Activated CD4-positive, alpha-beta memory T cell treated with anti-CD3 and anti-CD28 coated beads for 36 hours (primary cell): ENCODE measurements around the gene FREM3. TPM values are rescaled to one million over a fixed set of nuclear protein-coding genes. Genes with fewer than 3 reads are reported as not detected.

Source experiments
- total RNA-seq, 2 experiments: library from RNA; stranded (reverse); gene quantifications; one replicate each; pipeline ENCODE4 v1.2.3, GENCODE V29; 2021

The FREM3 gene
- total RNA-seq, 2 experiments from 2014 or later, result not detected

Other genes with a start within 250 kb of the FREM3 start
- 10 to 100 TPM; 67.0 to 69.3 TPM for gene SMARCA5, start 187.0 kb downstream of the FREM3 start, total RNA-seq
- under 1 TPM; 0.44 to 0.50 TPM for gene GYPE, start 204.9 kb upstream of the FREM3 start, total RNA-seq